ENCODE data around the gene TPRN.

TPRN gene

GRCh38 chr9:137149363-137149762 is 51.2 kb downstream of the TPRN start:
- Histone ChIP-seq H3K27me3 (replicated peaks; ENCODE audit: control insufficient read depth, insufficient read depth, low read length) (no peaks in the 10 kb centered on the region), H3K4me3 (replicated peaks; ENCODE audit: low read depth, low read length) (no peak overlapping the region), H3K36me3 (ENCODE audit: control insufficient read depth, insufficient read depth, low read length) (no peaks in the 10 kb centered on the region)
- DNase-seq (ENCODE audit: extremely low read depth, insufficient read length), result no peak
- TF ChIP-seq CTCF (IDR thresholded peaks at IDR 0.05; ENCODE audit: insufficient read depth, low read length, poor library complexity, severe bottlenecking), result no peak

- DNase-seq (ENCODE audit: extremely low read depth, insufficient read length), result no peak
- no peaks in the 10 kb centered on the region for H3K27me3 ChIP-seq (replicated peaks; ENCODE audit: control insufficient read depth, insufficient read depth, low read length)
- no peak for TF ChIP-seq CTCF (IDR thresholded peaks at IDR 0.05; ENCODE audit: insufficient read depth, low read length, poor library complexity, severe bottlenecking)
- no peaks in the 10 kb centered on the region for H3K36me3 ChIP-seq (ENCODE audit: control insufficient read depth, insufficient read depth, low read length)
- H3K4me3 ChIP-seq (replicated peaks; ENCODE audit: low read depth, low read length), result no peak overlapping the region
Measured at GRCh38 chr9:137148661-137149060, 51.9 kb downstream of the TPRN start.

GRCh38 chr9:137148242-137148641 is 52.3 kb downstream of the TPRN start:
- DNase-seq (ENCODE audit: extremely low read depth, insufficient read length), result no peak
- no peaks in the 10 kb centered on the region for H3K36me3 ChIP-seq (ENCODE audit: control insufficient read depth, insufficient read depth, low read length)
- TF ChIP-seq CTCF (IDR thresholded peaks at IDR 0.05; ENCODE audit: insufficient read depth, low read length, poor library complexity, severe bottlenecking), result no peak

GRCh38 chr9:137147793-137148160 is 52.8 kb downstream of the TPRN start:
- H3K36me3 ChIP-seq (ENCODE audit: control insufficient read depth, insufficient read depth, low read length), result no peaks in the 10 kb centered on the region
- H3K27me3 ChIP-seq (replicated peaks; ENCODE audit: control insufficient read depth, insufficient read depth, low read length), result no peaks in the 10 kb centered on the region
- TF ChIP-seq CTCF (IDR thresholded peaks at IDR 0.05; ENCODE audit: insufficient read depth, low read length, poor library complexity, severe bottlenecking), result no peak
- H3K4me3 ChIP-seq (replicated peaks; ENCODE audit: low read depth, low read length), result no peak overlapping the region
- no peak for DNase-seq (ENCODE audit: extremely low read depth, insufficient read length)

More at GRCh38 chr9:137148242-137148641, 52.3 kb downstream of the TPRN start:
- no peak overlapping the region for H3K4me3 ChIP-seq (replicated peaks; ENCODE audit: low read depth, low read length)
- no peaks in the 10 kb centered on the region for H3K27me3 ChIP-seq (replicated peaks; ENCODE audit: control insufficient read depth, insufficient read depth, low read length)

GRCh38 chr9:137147091-137147792 is 53.3 kb downstream of the TPRN start:
- TF ChIP-seq CTCF (IDR thresholded peaks at IDR 0.05; ENCODE audit: insufficient read depth, low read length, poor library complexity, severe bottlenecking), result no peak
- Histone ChIP-seq H3K27me3 (replicated peaks; ENCODE audit: control insufficient read depth, insufficient read depth, low read length) (no peaks in the 10 kb centered on the region), H3K36me3 (ENCODE audit: control insufficient read depth, insufficient read depth, low read length) (no peaks in the 10 kb centered on the region), H3K4me3 (replicated peaks; ENCODE audit: low read depth, low read length) (no peak overlapping the region)
- DNase-seq (ENCODE audit: extremely low read depth, insufficient read length), result no peak

GRCh38 chr9:137146527-137146918 is 54.0 kb downstream of the TPRN start:
- no peak for TF ChIP-seq CTCF (IDR thresholded peaks at IDR 0.05; ENCODE audit: insufficient read depth, low read length, poor library complexity, severe bottlenecking)
- no peaks in the 10 kb centered on the region for H3K27me3 ChIP-seq (replicated peaks; ENCODE audit: control insufficient read depth, insufficient read depth, low read length)
- H3K36me3 ChIP-seq (ENCODE audit: control insufficient read depth, insufficient read depth, low read length), result no peaks in the 10 kb centered on the region
- no peak for DNase-seq (ENCODE audit: extremely low read depth, insufficient read length)
- H3K4me3 ChIP-seq (replicated peaks; ENCODE audit: low read depth, low read length), result no peak overlapping the region

Measured in GM06990 (cell line).